T-helper 2 cell treated with Interferon-gamma antibody and Interleukin-4, amounts not matched to agents 5 μg/mL and 100 μg/mL, for 36 hours (primary cell): ENCODE results near the gene POU2AF1.

Source experiments
- DNase-seq: peaks from one replicate; pipeline ENCODE4 v3.0.0; 2021; ENCODE audit warnings: low spot score
- H3K27ac Mint-ChIP-seq: one replicate; pipeline ENCODE4 v1.8.0; 2021; ENCODE audit warnings: mild to moderate bottlenecking, mixed read lengths
- H3K27me3 Mint-ChIP-seq: one replicate; pipeline ENCODE4 v1.8.0; 2021; ENCODE audit warnings: low read depth, mixed read lengths
- H3K36me3 Mint-ChIP-seq: one replicate; pipeline ENCODE4 v1.8.0; 2021; ENCODE audit warnings: low read depth, mixed read lengths
- H3K4me1 Mint-ChIP-seq: one replicate; pipeline ENCODE4 v1.8.0; 2021; ENCODE audit warnings: low read depth, mixed read lengths
- H3K4me3 Mint-ChIP-seq: one replicate; pipeline ENCODE4 v1.8.0; 2022; ENCODE audit warnings: mild to moderate bottlenecking, moderate library complexity, mixed read lengths
- H3K9me3 Mint-ChIP-seq: one replicate; pipeline ENCODE4 v1.8.0; 2021; ENCODE audit warnings: mixed read lengths

The POU2AF1 gene

DNA sequence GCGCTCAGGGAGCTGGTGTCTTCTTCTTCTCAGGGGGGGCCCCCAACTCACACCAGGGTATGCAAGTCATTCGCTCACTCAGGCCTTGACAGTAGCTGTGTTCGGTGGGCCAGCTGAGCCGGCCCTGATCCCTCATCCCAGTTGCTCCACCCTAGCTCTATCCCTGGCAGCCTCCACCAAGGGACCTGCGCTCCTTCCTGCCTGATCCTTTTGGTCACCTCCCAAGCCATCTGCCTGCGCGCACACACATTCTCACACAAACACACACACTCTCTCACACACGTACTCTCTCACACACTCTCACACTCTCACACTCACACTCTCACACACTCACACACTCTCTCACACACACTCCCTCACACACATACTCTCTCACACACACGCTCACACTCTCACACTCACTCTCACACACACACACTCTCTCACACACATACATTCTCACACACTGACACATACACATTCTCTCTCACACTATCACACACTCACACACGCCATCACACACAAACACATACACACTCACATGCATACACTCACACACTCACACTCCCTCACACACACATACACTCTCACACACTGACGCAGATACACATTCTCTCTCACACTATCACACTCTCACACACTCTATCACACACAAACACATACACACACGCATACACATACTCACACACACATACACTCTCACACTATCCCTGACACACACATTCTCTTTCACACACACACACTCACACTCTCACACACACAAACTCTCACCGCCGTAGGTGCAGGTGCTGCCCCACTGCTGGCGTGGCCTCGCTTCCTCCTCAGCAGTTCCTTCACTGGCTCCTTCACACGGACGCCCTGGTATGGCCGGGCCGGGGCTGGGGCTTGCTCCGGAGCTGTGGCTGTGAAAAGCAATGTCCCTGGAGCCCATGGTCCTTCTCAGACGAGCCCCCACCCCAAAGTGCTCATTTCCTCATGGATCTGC is 20.8 kb downstream of the POU2AF1 start:
- no peak overlapping the region for H3K27ac Mint-ChIP-seq
- peak; percentile 2 for DNase-seq
- H3K4me3 Mint-ChIP-seq = no peak overlapping the region
- no peaks in the 10 kb centered on the region for H3K4me1 Mint-ChIP-seq
- H3K9me3 Mint-ChIP-seq = no peaks in the 10 kb centered on the region
- H3K27me3 Mint-ChIP-seq = no peaks in the 10 kb centered on the region
- H3K36me3 Mint-ChIP-seq = no peaks in the 10 kb centered on the region

DNA sequence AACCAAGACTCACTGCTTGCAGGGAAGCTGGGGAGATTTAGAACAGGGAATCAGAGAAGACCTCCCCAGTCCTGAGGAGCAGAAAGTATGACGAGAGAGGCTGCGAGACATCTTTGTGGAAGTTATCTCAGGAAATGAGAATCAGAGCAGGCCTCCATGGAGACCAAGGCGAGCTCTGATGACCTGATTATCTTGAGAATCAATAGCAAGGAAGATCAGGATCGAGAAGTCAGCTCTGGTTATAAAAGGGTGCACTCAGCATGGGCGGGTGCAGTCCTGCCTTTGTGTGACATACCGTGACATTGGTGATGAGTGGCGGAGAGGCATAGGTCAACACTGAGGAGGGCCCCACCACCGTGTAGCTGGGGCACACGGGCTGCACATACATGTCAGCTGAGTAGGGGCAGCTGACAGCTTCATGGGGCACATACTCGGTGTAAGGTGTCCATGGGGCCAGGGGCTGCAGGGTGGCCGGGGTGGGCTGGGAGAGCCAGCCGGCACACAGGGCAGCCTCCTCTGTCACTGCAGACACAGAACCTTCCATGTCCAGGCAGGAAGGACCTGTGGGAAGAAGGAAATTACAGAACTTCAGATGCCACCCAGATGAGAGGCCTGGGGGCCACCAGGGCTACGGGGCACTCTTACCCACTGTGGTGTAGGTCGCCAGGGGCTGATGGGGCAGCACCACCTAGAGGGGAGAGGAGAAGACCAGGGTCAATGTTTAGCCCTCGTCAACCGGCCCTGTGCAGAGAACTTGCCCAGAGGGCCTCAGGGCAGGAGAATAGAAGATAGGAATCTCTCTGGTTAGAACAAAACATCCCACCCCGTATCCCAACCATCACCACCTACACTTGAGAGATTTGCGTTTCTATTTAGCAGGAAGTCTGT is 21.7 kb downstream of the POU2AF1 start:
- Mint-ChIP-seq H3K4me1 (no peaks in the 10 kb centered on the region), H3K27ac (no peak overlapping the region), H3K4me3 (no peak overlapping the region), H3K9me3 (no peaks in the 10 kb centered on the region), H3K36me3 (no peaks in the 10 kb centered on the region), H3K27me3 (no peaks in the 10 kb centered on the region)
- no peak for DNase-seq

DNA sequence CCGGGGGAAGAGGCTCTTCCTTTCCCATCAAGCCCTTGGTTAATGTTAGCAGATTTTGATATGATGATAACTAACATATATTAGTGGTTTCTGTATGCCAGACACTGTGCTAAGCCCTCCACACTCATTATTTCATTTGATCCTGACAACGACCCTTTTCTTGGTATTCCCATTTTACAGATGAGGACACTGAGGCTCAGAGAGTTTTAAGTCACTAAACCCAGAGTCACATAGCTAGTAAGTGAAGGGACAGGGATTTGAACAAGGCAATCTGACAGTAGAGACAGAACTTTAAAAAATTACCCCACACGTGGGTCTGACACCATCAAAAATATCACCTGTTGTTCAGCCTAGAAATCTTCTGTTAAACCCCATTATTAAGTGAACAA is 22.4 kb downstream of the POU2AF1 start:
- DNase-seq = no peak
- Mint-ChIP-seq H3K9me3 (no peaks in the 10 kb centered on the region), H3K27ac (no peak overlapping the region), H3K4me1 (no peaks in the 10 kb centered on the region), H3K36me3 (no peaks in the 10 kb centered on the region), H3K27me3 (no peaks in the 10 kb centered on the region), H3K4me3 (no peak overlapping the region)

DNA sequence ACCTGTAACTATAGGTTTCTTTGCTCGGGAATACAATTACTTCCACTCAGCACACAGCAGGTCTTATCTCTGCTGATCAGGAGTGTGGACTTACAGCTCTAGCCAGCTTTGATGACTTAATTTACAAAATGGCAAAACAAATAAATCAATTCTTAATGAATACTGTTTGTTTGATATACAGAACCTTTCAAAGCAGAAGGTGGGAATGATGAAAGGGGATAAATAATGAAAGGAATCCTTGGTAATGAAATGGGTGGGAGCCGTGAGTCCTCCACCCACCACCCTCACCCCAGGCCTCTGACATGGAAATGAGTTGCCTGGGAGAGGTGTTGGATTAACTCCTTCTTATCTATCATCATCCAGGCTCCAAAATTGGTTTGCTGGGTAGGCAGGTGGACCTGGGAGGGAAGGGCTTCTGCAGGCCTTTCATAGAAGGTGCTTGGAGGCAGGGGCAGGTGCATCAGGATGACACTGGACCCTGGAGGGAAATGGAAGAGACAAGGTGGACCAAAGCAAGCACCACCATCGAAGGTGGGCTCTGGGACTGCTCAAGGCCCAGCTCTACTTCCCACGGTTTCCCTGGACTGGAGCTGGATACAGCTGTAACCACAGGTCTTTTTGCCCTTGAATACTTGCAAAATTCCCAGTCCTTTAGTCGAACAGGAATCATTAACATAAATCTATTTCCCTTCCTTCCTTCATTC is 23.0 kb downstream of the POU2AF1 start:
- Mint-ChIP-seq H3K4me3 (no peak overlapping the region), H3K27me3 (no peaks in the 10 kb centered on the region), H3K9me3 (no peaks in the 10 kb centered on the region), H3K27ac (no peak overlapping the region), H3K36me3 (no peaks in the 10 kb centered on the region), H3K4me1 (no peaks in the 10 kb centered on the region)
- no peak for DNase-seq

DNA sequence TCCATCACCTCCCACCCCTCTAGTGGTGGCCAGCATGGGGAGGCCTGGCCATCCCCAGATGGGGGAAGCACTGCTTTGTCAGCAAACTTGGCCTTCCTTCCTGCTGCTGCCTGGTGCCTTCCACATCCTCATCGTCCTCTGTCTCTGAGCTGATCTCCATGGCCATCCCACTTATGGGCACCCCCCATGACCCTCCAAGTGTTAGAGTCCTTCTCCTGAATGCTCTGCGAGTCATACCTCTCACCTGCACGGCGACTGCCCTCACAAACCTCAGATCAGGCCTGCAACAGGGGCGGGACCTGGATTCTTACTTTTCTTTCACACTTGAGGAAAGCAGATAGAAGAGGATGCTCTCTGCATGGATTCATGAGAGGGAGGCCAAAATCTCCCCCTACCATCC is 24.0 kb downstream of the POU2AF1 start:
- no peaks in the 10 kb centered on the region for H3K36me3 Mint-ChIP-seq
- no peaks in the 10 kb centered on the region for H3K9me3 Mint-ChIP-seq
- DNase-seq = no peak
- H3K27me3 Mint-ChIP-seq = peaks cover 4% of the 10 kb centered on the region
- no peak overlapping the region for H3K27ac Mint-ChIP-seq
- H3K4me1 Mint-ChIP-seq = no peaks in the 10 kb centered on the region
- H3K4me3 Mint-ChIP-seq = no peak overlapping the region

DNA sequence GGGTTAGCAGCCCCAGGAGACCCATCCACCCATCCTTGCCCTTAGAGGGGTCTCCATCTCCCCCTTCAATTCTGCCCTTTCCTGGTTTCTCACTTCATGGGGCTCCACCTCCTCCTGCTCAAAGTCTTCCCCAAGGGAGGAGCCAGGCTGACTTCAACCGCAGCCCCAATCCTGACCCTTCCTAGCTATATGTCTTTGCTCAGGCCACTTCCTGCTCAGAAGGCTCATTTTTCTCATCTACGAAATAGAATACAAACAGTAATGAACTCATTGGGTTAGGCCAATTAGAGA is 24.5 kb downstream of the POU2AF1 start:
- peaks cover 6% of the 10 kb centered on the region for H3K27me3 Mint-ChIP-seq
- no peak overlapping the region for H3K27ac Mint-ChIP-seq
- H3K4me3 Mint-ChIP-seq = no peak overlapping the region
- H3K36me3 Mint-ChIP-seq = no peaks in the 10 kb centered on the region
- no peaks in the 10 kb centered on the region for H3K4me1 Mint-ChIP-seq
- DNase-seq = no peak
- H3K9me3 Mint-ChIP-seq = no peaks in the 10 kb centered on the region

DNA sequence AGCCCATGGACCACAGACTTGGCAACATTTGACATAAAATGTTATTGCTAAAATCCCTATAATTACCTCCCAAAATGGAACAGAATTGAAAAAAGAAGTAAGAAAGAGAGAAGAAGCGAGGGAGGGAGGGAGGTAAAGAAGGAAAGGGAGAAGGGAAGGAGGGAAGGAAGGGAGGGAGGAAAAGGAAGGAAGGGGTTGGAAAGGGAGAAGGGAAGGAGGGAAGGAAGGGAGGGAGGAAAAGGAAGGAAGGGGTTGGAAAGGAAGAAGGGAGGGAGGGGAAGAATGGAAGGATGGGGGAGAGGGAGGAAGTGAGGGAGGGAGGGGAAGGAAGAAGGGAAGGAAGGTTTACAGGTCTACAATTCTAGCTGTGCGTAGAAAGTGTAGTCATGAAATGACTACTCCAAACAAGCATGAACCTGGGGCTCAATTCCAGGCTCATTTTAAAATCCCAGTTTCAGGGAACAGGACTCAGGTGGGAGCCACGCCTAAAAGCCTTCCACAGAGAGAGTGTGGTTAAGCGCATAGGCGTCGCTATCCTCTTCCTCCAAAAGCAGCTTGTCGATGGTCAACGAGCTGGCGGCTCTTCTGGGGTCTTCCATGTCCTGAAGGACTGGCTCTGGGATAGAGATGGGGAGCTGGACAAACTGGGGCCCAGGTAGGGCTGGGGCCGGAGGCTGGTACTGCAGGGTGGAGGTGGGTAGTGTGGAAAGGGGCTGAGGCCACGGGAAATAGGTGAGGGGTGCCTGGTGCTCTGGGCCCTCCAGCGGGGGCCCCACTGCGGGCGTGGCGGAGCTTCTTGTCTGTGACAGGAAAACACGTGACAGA is 25.1 kb downstream of the POU2AF1 start:
- no peaks in the 10 kb centered on the region for H3K36me3 Mint-ChIP-seq
- no peak overlapping the region for H3K27ac Mint-ChIP-seq
- H3K4me1 Mint-ChIP-seq = no peaks in the 10 kb centered on the region
- no peaks in the 10 kb centered on the region for H3K9me3 Mint-ChIP-seq
- peaks cover 6% of the 10 kb centered on the region for H3K27me3 Mint-ChIP-seq
- no peak overlapping the region for H3K4me3 Mint-ChIP-seq
- no peak for DNase-seq

DNA sequence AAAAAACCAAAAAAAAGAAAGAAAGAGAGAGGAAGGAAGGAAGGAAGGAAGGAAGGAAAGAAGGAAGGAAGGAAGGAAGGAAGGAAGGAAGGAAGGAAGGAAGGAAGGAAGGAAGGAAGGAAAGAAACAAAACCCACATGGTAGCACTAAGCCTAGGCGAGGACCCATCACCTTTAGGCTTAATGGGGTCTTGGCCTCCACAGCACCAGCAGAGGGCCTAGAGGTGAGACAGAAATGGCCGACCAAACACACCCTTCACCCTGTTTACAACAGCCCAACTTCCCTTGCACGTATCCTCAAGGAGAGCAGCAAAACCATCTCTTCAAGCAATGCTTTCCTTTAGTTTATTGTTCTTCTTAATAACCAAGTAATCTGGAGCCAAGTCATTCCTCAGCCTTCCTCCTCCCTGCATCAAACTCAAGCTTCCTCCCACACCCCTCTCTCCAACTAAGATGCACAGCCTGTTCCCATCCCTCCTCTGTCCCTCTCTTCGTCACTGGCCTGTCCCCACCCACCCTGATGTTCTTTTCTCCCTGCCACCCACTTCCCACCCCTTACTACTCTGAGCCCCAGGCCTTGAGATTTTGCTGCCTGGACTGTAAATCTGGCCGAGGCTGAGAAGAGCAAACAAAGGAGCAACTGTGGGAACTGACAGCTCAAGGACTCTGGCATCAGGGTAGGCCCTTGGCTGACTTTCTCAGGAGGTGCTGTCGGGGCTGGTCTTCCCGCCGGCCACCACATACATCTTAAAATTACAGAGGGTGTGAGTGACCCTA is 26.0 kb downstream of the POU2AF1 start:
- H3K4me3 Mint-ChIP-seq = no peak overlapping the region
- no peaks in the 10 kb centered on the region for H3K4me1 Mint-ChIP-seq
- no peaks in the 10 kb centered on the region for H3K36me3 Mint-ChIP-seq
- no peaks in the 10 kb centered on the region for H3K9me3 Mint-ChIP-seq
- H3K27ac Mint-ChIP-seq = no peak overlapping the region
- no peak for DNase-seq
- peaks cover 6% of the 10 kb centered on the region for H3K27me3 Mint-ChIP-seq

DNA sequence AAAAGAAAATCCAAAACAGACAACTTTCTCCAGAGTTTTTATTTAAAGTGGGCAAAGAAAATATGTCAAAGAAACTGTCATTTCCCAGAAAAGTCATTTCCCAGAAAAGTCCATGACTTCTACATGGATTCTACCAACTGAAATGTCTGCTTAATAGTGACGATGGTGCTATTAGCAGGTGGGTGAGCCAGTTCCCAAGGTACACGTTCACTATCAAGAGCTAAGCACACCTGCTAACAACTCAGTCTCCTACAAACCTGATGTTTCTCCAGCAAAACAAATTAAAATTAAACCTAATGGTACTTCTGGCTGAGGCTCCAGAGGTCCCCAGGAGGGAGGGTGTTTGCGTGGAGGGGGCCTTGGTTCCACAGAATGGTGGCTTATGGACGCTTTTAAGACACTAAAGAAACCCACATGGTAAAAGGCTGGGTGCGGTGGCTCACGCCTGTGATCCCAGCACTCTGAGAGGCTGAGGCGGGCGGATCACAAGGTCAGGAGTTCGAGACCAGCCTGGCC is 26.8 kb downstream of the POU2AF1 start:
- Mint-ChIP-seq H3K27ac (no peak overlapping the region), H3K27me3 (peaks cover 6% of the 10 kb centered on the region), H3K36me3 (no peaks in the 10 kb centered on the region), H3K4me1 (no peaks in the 10 kb centered on the region), H3K4me3 (no peak overlapping the region), H3K9me3 (no peaks in the 10 kb centered on the region)
- DNase-seq = no peak

DNA sequence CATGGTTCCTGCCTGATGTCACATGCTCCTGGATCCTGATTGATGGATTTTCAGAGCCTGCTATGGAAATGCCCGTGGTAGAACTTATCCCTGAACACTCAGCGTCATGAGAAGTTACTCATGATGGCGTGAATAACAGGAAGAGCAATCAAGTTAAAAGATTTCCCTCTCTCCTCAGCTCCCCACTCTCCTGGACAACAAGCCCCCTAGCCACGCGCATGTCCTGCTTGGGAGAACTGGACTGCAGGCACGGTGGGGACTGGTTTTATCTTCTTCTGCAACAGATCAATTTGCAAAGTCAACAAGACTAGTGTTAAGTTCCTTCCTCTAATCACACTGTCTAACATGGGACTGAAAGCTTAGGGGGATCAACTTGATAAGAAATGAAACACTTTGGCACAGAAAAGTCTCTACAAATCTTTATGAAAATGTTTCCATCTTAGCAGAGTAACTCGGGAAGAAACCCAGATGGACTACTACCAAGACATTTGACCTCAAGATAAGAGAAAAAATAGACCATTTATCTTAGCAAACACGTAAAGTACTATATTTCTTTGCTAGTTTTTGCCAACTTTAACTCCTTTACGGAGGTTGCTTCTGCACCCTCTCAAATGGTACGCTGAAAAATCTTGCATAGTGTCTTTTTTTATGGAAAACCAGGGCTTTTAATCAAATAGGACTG is 27.6 kb downstream of the POU2AF1 start:
- Mint-ChIP-seq H3K4me1 (no peaks in the 10 kb centered on the region), H3K9me3 (no peaks in the 10 kb centered on the region), H3K36me3 (no peaks in the 10 kb centered on the region), H3K27me3 (peaks cover 6% of the 10 kb centered on the region), H3K27ac (no peak overlapping the region), H3K4me3 (no peak overlapping the region)
- no peak for DNase-seq

DNA sequence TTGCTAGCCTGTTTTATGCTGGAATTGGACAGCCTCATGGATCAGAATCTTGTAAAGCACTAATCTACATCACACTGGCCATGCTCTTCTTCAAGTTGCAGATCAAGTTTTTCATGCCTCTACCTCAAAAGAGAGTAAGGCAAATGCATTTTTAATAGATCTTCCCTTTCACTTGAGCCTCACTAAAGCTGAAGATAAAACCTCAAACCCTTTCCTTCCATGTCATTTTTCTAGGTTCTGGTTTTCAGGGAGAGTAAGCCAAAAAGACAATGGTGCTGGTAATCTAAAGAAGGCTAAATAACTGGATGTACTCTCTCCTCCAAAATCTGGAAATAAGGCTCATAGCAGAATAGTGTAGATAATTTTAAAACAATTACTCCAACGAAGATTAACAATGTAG is 28.3 kb downstream of the POU2AF1 start:
- DNase-seq = no peak
- no peak overlapping the region for H3K4me3 Mint-ChIP-seq
- H3K36me3 Mint-ChIP-seq = no peaks in the 10 kb centered on the region
- H3K4me1 Mint-ChIP-seq = no peaks in the 10 kb centered on the region
- H3K9me3 Mint-ChIP-seq = no peaks in the 10 kb centered on the region
- H3K27ac Mint-ChIP-seq = no peak overlapping the region
- H3K27me3 Mint-ChIP-seq = peaks cover 6% of the 10 kb centered on the region

DNA sequence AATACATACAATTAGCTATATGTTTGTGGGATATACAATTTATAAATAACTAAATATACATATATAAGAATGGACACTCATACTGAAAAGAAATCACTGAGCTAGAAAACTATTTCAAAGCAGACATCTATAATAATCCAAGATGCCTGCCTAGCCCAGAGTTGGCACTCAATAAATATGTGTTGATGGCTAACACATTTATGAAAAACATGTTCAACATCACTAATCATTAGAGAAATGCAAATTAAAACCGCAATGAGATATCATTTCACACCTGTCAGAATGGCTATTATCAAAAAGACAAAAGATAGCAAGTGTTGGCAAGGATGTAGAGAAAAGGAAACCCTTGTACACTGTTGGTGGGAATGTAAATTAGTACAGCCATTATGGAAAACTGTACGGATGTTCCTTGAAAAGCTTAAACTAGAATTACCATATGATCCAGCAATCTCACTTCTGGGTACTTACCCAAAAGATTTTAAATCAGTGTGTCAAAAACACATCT is 29.8 kb downstream of the POU2AF1 start:
- H3K4me1 Mint-ChIP-seq = no peaks in the 10 kb centered on the region
- no peak overlapping the region for H3K27ac Mint-ChIP-seq

More for the DNA sequence above, 29.8 kb downstream of the POU2AF1 start:
- Mint-ChIP-seq H3K4me3 (no peak overlapping the region), H3K9me3 (no peaks in the 10 kb centered on the region), H3K36me3 (no peaks in the 10 kb centered on the region), H3K27me3 (peaks cover 6% of the 10 kb centered on the region)
- DNase-seq = no peak
